GM06990 (cell line): ENCODE data around the gene DEK.

Experiments used
- DNase-seq: peaks from one replicate; pipeline ENCODE4 v3.0.0-alpha.2; 2011; ENCODE audit not compliant: insufficient read length; ENCODE audit errors: extremely low read depth
- H3K27me3 ChIP-seq: replicated peaks from 2 replicates; pipeline ENCODE4 v1.6.0; 2011; ENCODE audit warnings: low read length; ENCODE audit not compliant: control insufficient read depth, insufficient read depth
- H3K36me3 ChIP-seq: 2 replicates; pipeline ENCODE4 v1.5.1; 2011; ENCODE audit warnings: low read length; ENCODE audit not compliant: control insufficient read depth, insufficient read depth
- H3K4me3 ChIP-seq: replicated peaks from 2 replicates; pipeline ENCODE4 v1.5.1; 2011; ENCODE audit warnings: low read depth, mild to moderate bottlenecking, control low read depth, low read length
- TF ChIP-seq, protein P1 (sequence below): IDR thresholded peaks from 2 replicates; pipeline ENCODE4 v1.5.1; 2011; ENCODE audit warnings: low read length, control low read depth, mild to moderate bottlenecking, inconsistent platforms; ENCODE audit not compliant: insufficient read depth, poor library complexity, severe bottlenecking

The DEK gene

DNA sequence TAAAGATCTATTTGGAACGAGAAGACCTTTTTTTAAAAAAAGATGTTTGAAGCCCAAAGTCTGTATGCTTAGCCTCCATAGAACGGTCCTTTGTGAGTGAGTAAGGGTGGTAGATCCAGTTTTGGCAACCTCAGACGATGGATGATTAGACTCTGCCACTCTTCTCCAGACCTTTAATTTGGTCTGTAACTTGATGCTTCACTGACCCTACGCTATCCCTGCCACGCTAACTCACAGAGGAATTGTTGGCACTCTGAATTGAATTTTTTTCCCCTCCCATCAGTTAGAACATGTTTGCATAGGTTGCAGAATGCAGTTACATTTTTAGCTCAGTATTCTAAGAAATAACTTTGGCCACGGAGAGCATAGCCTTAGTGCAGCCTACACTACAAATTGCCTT lies 15.8 kb upstream of the DEK start:
- H3K4me3 ChIP-seq = no peak overlapping the region
- no peaks in the 10 kb centered on the region for H3K36me3 ChIP-seq
- DNase-seq = no peak
- TF ChIP-seq, protein P1, sequence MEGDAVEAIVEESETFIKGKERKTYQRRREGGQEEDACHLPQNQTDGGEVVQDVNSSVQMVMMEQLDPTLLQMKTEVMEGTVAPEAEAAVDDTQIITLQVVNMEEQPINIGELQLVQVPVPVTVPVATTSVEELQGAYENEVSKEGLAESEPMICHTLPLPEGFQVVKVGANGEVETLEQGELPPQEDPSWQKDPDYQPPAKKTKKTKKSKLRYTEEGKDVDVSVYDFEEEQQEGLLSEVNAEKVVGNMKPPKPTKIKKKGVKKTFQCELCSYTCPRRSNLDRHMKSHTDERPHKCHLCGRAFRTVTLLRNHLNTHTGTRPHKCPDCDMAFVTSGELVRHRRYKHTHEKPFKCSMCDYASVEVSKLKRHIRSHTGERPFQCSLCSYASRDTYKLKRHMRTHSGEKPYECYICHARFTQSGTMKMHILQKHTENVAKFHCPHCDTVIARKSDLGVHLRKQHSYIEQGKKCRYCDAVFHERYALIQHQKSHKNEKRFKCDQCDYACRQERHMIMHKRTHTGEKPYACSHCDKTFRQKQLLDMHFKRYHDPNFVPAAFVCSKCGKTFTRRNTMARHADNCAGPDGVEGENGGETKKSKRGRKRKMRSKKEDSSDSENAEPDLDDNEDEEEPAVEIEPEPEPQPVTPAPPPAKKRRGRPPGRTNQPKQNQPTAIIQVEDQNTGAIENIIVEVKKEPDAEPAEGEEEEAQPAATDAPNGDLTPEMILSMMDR = no peak
- H3K27me3 ChIP-seq = peaks cover 3% of the 10 kb centered on the region

DNA sequence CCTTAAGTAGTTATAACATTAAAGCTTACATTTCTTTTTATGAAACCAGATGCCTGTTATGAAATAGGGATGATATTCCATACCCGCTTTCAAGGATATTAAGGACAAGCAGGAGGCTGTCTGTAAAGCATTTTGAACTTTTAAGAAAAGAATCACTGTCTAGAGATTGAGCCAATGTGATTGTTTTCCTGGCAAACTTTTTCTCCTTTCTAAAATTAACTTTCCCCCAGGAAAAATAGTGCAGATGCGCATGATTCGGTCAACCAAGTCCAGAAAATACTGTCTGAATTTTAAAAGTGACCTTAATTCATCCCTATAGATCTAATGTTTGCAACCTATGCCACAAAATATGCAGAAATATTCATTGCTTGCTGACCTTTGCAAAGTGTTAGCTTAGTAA lies 15.1 kb upstream of the DEK start:
- TF ChIP-seq, protein P1 = no peak
- Histone ChIP-seq H3K4me3 (no peak overlapping the region), H3K36me3 (no peaks in the 10 kb centered on the region), H3K27me3 (peaks cover 3% of the 10 kb centered on the region)
- DNase-seq = no peak

DNA sequence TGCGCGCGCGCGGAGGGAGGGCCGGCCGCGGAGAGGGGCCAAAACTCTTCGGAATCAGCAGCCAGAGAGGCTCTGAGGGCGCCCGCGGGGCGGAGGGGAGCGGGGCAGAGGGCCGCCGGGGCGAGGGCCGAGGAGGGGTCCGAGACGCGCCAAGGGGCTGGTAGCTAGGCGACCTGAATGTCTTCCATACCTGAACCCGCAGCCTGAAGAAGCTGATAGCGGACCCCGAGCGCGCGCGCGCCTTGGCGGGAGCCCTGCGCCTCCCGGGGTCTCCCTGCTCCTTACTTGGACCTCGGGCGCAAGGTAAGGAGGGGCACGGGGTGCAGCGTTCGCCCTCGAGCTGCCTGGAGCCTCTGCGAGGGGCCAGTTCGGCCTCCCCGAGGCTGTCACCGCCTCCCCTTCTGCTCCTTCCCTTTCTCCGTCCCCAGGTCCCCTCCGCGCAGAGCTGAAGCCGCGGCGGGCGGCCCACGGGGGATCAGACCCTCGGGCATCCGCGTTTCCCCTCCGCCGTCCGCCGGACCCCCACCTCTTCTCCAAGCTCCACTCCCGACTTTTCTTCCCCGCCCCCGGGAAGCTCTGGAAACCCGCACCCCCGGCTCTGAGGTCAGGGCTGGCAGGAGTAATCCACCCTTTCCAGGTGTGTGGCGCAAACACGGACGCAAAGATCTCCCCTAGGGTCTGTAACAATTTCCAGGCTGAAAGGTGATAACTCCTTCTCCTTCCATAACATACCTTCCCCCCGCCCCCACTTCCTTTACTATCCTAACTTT lies 13.1 kb upstream of the DEK start:
- Histone ChIP-seq H3K27me3 (peaks cover 3% of the 10 kb centered on the region), H3K4me3 (peak overlapping the region; percentile 5; the same call in 1 of the 2 replicates), H3K36me3 (no peaks in the 10 kb centered on the region)
- no peak for DNase-seq
- TF ChIP-seq, protein P1 = no peak

DNA sequence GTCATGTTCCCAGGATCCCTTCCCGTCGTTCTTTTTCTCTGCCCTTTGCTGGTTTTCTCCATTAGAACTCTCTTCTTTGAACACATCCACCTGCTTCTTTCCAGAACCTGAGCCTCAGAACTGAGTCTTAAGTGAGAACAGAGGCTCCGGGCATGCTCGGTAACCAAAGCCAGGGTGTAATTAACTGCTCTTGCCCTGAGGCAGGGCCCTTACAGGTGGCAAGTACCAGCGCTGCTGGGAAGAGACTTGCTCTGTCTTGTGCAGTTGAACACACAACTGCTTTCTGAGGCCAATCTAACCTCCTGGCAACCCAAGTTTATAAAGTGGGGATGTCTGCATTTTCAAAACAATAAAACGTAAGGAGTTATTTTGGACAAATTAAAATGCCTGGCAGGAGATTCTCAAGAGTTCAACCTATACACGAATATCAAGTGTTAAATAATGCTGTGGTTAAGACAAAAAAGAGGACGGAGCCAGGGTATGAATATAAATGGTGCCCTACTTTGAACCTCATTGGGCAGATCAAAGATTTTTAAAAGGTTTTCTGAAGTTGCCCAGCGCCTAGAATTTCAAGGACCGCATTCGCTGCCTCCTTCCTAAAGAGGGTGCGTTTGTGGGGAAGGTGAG lies 12.4 kb upstream of the DEK start:
- TF ChIP-seq, protein P1 = no peak
- DNase-seq = no peak
- H3K4me3 ChIP-seq = no peak overlapping the region
- H3K36me3 ChIP-seq = no peaks in the 10 kb centered on the region
- H3K27me3 ChIP-seq = peaks cover 3% of the 10 kb centered on the region

DNA sequence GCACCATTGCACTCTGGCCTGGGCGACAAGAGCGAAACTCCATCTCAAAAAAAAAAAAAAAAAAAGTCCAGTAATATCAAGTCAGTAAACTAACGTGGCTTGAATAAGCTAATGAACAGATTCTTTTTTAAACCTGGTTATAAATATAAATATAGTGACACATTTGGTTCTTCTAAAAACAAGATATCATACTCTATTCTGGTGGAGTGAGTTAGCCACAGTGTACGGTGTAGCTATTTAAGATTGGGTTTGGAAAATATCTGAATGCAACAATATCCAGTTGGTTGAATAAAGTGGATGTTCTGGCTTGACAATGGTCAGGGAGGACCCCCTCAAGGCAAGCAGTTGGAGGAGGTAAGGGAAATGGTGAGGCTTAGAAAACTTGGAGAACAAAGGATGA lies 5.9 kb upstream of the DEK start:
- Histone ChIP-seq H3K27me3 (no peaks in the 10 kb centered on the region; the same call in 1 of the 2 replicates), H3K4me3 (no peak overlapping the region), H3K36me3 (no peaks in the 10 kb centered on the region)
- TF ChIP-seq, protein P1 = no peak
- no peak for DNase-seq

DNA sequence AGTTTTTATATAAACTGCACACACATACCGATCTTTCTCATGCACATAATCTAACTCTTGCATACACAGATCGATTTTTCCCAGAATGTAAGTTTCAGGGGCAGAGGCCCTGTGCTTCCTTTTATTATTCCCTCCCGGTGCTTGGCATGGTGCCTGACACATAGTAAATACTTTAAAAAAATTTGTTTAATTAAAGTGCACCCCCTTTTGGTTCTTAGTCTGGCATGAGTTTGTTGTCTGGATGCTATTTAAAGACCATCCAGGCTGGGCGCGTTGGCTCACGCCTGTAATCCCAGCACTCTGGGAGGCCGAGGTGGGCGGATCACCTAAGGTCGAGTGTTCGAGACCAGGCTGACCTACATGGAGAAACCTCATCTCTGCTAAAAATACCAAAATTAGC lies 5.4 kb upstream of the DEK start:
- TF ChIP-seq, protein P1 = no peak
- no peak for DNase-seq
- Histone ChIP-seq H3K36me3 (no peaks in the 10 kb centered on the region), H3K4me3 (no peak overlapping the region), H3K27me3 (no peaks in the 10 kb centered on the region)
